Calu3 (cell line): ENCODE measurements around the gene KLHL29. TPM values are rescaled to one million over a fixed set of nuclear protein-coding genes. Genes with fewer than 3 reads are reported as not detected.

Source experiments
- BruUV-seq: library from RNA; stranded (reverse); fragments of 400-500 nt; replicated peaks from 2 replicates; lab custom pipeline; 2021; lab: Mats Ljungman, UMichigan
- CTCF ChIA-PET: fragments of 300-600 bp; sonication (Branson Sonifier 250); formaldehyde crosslinking; loops from one replicate; lab custom pipeline; 2022; ENCODE audit warnings: antibody characterized with exemption; lab: Charles Lee
- DNase-seq: peaks from one replicate; pipeline ENCODE4 v3.0.0; 2022
- H3K27ac Mint-ChIP-seq: one replicate; pipeline ENCODE4 v1.8.0; 2022; ENCODE audit warnings: mixed read lengths; ENCODE audit not compliant: unreplicated experiment
- H3K27me3 Mint-ChIP-seq: one replicate; pipeline ENCODE4 v1.8.0; 2022; ENCODE audit warnings: mixed read lengths; ENCODE audit not compliant: unreplicated experiment
- H3K36me3 Mint-ChIP-seq: one replicate; pipeline ENCODE4 v1.8.0; 2022; ENCODE audit warnings: mild to moderate bottlenecking, moderate library complexity, mixed read lengths; ENCODE audit not compliant: insufficient read depth, unreplicated experiment
- H3K4me1 Mint-ChIP-seq: one replicate; pipeline ENCODE4 v1.8.0; 2022; ENCODE audit warnings: mild to moderate bottlenecking, low read depth, mixed read lengths; ENCODE audit not compliant: unreplicated experiment
- H3K4me3 Mint-ChIP-seq: one replicate; pipeline ENCODE4 v1.8.0; 2022; ENCODE audit warnings: mild to moderate bottlenecking, low read depth, moderate library complexity, mixed read lengths; ENCODE audit not compliant: unreplicated experiment
- H3K9me3 Mint-ChIP-seq: one replicate; pipeline ENCODE4 v1.8.0; 2022; ENCODE audit warnings: low read depth, mixed read lengths; ENCODE audit not compliant: unreplicated experiment
- intact Hi-C: fragments of 100-400 bp; cut with micrococcal nuclease; formaldehyde crosslinking; loops from one replicate; pipeline ENCODE4 v1.10.0; 2022; ENCODE audit not compliant: unreplicated experiment
- total RNA-seq: library from RNA; stranded (reverse); gene quantifications from 2 replicates; pipeline ENCODE4 v1.2.3, GENCODE V29; 2022
- TF ChIP-seq, protein P1 (sequence below): fragments of 200-600 bp; IDR thresholded peaks from one replicate; pipeline ENCODE4 v1.8.0; 2022; ENCODE audit warnings: antibody characterized with exemption; ENCODE audit not compliant: unreplicated experiment

The KLHL29 gene
- total RNA-seq, 1 experiment from 2014 or later, result 11.9 TPM

DNA sequence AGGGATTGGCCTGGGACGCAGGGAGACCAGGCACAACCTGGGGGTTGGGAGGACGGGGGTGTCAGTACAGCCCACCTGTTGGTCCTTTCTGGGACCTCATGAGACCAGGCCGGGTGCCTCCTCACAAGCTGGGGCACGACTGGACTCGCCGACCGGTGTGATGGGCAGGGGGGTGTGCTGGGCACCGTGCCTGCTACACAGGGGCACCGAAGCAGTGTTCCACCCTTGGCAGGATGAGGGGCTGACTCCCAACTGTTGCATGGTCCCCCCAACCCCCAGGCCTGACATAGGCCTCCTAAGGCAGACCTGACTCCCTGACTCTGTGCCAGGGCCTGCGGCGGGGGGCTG is 285.2 kb downstream of the KLHL29 start:
- no TSS peak for BruUV-seq
- no peaks in the 10 kb centered on the region for H3K27me3 Mint-ChIP-seq
- no peaks in the 10 kb centered on the region for H3K4me1 Mint-ChIP-seq
- intact Hi-C loops, result no loop called here
- H3K27ac Mint-ChIP-seq, result no peak overlapping the region
- H3K9me3 Mint-ChIP-seq, result no peaks in the 10 kb centered on the region
- TF ChIP-seq, protein P1, sequence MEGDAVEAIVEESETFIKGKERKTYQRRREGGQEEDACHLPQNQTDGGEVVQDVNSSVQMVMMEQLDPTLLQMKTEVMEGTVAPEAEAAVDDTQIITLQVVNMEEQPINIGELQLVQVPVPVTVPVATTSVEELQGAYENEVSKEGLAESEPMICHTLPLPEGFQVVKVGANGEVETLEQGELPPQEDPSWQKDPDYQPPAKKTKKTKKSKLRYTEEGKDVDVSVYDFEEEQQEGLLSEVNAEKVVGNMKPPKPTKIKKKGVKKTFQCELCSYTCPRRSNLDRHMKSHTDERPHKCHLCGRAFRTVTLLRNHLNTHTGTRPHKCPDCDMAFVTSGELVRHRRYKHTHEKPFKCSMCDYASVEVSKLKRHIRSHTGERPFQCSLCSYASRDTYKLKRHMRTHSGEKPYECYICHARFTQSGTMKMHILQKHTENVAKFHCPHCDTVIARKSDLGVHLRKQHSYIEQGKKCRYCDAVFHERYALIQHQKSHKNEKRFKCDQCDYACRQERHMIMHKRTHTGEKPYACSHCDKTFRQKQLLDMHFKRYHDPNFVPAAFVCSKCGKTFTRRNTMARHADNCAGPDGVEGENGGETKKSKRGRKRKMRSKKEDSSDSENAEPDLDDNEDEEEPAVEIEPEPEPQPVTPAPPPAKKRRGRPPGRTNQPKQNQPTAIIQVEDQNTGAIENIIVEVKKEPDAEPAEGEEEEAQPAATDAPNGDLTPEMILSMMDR, result no peak
- CTCF ChIA-PET, result no interaction called here
- no peak overlapping the region for H3K4me3 Mint-ChIP-seq
- DNase-seq, result no peak
- H3K36me3 Mint-ChIP-seq, result peaks cover 5% of the 10 kb centered on the region

DNA sequence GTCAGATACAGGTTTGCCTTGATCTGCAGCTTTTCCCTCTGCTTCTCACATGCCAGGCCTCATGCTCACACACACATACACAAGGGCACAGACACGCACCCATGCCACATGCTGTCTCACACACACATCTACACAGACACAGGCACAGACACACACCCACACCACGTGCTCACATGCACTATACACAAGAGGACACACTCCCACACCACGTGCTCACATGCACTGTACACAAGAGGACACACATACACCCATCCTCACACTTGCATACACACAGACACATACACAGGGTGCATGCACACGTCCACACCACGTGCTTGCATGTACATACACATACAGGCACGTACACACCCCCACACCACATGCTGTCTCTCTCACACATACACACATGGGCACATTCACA is 288.1 kb downstream of the KLHL29 start:
- intact Hi-C loops, result no loop called here
- H3K4me3 Mint-ChIP-seq, result no peak overlapping the region
- no peaks in the 10 kb centered on the region for H3K27me3 Mint-ChIP-seq
- no peak for DNase-seq
- H3K27ac Mint-ChIP-seq, result no peak overlapping the region
- no TSS peak for BruUV-seq
- no peaks in the 10 kb centered on the region for H3K4me1 Mint-ChIP-seq
- no peaks in the 10 kb centered on the region for H3K9me3 Mint-ChIP-seq
- TF ChIP-seq, protein P1, result no peak
- peaks cover 6% of the 10 kb centered on the region for H3K36me3 Mint-ChIP-seq
- CTCF ChIA-PET, result no interaction called here

DNA sequence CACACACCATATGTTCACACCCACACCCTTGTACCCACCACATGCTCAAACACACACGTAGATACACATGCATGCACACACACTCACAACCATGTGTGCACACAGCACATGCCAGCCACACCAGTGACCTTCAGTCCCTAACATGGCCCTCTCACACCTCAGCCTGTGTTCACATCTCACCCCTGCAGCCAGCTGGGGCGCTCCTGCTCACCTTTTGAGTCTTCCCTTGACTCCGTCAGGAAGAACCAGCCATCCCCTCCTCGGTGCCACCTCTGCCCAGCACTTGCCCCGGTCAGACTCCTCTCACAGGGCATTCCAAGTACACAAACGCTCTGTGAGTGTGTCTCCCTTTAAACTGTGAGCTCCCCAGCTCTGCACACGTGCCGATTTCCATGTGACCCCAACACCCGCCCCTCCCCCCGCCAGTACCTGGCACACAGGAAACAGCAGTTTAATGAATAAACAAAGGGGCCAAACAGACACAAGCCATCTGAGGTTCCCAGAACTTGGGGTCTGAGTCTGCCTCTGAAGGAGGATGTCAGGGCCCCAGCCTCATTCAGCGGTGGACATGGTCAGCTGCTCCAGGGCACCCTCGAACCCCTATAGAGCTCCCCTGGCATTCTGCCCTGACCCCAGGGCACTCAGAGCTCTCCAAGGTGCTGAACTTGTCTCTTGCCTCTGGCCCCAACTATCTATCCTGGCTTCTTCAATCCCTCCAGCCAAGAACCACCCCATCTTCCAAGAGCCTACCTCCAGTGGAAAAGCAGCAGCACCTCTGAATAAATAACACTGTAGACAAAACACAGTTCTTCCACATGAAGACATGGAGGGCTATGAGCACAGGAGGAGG is 289.1 kb downstream of the KLHL29 start:
- Mint-ChIP-seq H3K27ac (no peak overlapping the region), H3K4me3 (no peak overlapping the region), H3K36me3 (peaks cover 6% of the 10 kb centered on the region), H3K4me1 (no peaks in the 10 kb centered on the region), H3K9me3 (no peaks in the 10 kb centered on the region), H3K27me3 (no peaks in the 10 kb centered on the region)
- intact Hi-C loops, result no loop called here
- CTCF ChIA-PET, result no interaction called here
- no TSS peak for BruUV-seq
- DNase-seq, result no peak
- TF ChIP-seq, protein P1, result no peak

DNA sequence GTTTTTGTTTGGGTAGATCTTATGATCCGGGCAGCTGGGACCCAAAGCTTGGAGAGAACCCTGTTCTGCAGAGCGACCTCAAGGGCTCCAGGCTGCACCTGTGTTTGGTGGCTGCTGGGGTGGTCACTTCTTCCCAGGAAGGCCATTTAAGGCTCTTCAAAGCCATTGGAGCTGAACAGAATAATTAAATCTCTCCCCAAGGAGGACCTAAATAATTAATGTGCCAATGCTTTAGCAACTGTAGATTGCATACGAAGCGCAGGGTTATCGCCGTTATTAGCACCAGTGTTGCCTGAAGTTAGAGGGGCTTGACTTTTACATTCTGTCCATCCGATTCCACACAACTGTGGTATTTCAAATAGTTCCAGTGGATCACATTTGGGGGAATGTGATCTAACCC is 290.5 kb downstream of the KLHL29 start:
- BruUV-seq, result no TSS peak
- H3K36me3 Mint-ChIP-seq, result peaks cover 6% of the 10 kb centered on the region
- intact Hi-C loops, result no loop called here
- no peaks in the 10 kb centered on the region for H3K9me3 Mint-ChIP-seq
- CTCF ChIA-PET, result no interaction called here
- TF ChIP-seq, protein P1, result no peak
- no peaks in the 10 kb centered on the region for H3K4me1 Mint-ChIP-seq
- no peak for DNase-seq
- no peaks in the 10 kb centered on the region for H3K27me3 Mint-ChIP-seq
- no peak overlapping the region for H3K4me3 Mint-ChIP-seq
- no peak overlapping the region for H3K27ac Mint-ChIP-seq
